T-helper 22 cell (primary cell): ENCODE results near the gene PHRF1.

Experiments used
- DNase-seq: peaks from one replicate; pipeline ENCODE4 v3.0.0-alpha.2; 2020; ENCODE audit warnings: low read depth

PHRF1 gene

DNA sequence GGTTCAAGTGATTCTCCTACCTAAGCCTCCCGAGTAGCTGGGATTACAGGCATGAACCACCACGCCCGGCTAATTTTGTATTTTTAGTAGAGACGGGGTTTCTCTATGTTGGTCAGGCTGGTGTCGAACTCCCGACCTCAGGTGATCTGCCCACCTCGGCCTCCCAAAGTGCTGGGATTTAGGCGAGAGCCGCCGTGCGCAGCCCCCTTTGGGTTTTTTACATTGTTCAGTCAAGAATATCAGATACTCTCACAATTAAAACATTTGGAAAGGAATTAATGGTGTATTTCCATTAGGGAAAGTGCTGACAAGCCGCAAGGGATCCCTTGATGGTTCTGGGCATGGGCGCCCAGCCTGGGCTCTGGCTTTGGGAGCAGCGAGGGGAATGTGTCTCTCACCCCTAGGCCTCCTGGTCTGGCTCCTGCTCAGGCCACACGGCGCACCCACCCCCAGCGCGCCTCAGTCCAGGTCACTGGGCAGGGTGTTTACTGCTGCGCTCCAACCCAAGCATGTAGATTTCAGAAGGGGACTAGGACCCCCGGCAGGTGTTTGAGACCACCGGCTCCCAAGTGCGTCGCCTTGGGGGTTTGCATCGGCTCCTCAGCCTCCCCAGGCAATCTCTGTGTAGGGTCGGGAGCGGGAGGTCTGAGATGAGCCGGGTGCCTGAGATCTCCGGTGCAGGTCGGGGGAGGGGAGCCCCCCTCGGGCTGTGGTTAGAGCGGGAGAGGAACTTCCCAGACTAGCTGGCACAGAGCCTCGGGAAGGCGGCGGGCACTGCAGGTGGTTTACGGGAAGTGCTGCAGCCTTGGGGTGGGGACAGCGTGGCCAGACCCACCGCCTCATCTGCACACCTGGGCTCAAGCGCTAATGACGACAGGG is 40.3 kb downstream of the PHRF1 start:
- no peak for DNase-seq

DNA sequence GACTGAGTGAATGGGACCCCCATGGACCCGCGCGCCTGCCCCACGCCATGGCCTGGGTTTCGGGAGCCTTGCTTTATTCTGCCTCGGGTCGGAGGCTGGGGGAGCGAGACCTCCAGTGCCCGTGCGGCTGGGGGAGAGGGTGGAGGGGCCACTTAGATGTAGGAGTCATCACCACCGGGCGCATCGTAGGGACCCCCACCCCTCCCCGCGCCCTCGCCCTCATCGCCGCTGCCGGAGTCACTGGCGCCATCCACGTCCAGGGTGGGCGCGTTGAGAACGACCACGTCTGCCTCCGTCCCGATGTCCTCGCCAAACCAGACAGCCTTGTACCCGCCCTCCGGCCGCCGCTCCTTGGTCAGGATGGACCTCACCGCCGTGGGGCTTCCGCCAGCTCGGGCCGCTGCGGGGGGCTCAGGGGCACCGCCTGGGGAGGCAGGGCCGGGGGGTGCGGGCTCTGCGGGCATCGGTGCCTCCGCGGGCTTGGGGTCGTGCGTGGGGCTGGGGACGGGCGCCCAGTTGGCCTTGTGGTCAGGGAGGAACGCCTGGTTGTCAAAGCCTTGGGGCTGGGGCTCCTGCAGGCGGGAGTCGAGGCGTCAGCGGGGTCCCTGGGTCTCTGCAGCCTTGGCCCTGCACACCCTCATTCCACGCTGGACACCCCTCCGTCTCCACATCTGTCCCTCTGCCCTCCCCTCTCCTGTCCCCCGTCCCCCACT is 41.1 kb downstream of the PHRF1 start:
- DNase-seq = no peak

DNA sequence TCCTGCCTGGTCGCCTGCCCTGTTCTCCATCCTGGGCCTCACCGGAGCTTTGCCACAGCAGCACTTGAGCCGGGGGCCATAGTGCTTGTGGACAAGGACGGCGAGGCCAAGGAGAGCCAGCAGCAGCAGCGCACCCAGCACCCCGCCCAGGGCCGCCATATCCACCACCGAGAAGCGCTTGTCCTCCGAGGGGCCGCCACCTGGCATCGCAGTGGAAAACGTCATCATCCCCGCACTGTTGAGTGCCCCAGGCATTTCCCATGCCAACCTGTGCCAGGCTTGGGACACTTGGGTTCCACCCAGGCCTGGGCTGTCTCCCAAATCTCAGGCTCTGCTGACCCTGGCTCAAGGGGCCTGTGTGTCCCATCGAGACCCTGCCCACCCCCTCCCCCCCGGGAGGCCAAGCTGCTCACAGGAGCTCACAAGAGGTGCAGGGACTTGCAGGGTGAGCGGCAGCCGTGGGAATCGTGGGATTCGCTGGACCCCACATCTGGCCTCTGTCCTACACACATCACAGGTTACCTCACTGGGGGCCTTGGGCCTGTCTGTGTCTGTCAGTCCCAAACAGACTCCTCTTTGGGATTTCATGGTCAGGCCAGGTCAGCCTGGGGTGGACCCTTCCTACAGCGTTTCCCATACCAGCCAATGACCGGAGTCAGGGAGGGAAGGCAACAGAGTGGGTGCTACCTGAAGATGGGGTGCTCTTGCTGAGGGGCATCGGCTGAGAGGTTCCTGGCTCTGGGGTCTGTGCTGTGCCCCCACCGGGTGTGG is 41.8 kb downstream of the PHRF1 start:
- no peak for DNase-seq

DNA sequence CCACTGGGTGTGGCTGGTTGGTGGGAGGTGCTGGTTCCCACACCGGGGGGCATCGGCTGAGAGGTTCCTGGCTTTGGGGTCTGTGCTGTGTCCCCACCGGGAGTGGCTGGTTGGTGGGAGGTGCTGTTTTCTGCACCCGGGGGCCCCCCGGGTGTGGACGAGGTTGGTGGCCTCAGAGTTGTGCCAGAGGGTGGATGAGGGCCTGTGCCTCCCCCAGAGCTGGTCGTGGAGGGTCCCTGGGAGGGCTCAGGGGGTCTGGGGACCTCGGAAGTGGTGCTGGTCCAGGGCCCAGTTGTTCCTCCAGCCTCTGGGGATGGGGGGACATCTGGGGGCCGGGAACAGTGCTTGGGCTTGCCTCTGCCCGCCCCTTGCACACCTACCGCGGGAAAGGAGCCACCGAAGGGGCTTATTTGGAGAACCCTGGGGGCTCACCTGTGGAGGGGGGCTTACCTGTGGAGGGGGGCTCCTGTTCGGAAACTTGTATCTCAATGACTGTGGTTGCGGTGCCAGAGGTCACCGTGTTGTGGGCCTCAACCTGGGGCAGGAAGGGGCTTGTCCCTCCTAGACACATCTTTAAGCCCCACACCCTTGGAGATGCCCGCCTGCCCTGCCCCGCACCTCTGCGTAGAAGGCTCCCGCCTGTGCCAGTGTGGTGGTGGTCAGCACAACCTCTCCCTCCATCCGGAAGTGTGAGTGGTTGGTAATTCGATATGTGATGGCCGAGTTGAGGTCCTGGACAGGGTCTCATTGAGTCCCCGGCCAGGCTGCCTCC is 42.8 kb downstream of the PHRF1 start:
- DNase-seq = no peak

DNA sequence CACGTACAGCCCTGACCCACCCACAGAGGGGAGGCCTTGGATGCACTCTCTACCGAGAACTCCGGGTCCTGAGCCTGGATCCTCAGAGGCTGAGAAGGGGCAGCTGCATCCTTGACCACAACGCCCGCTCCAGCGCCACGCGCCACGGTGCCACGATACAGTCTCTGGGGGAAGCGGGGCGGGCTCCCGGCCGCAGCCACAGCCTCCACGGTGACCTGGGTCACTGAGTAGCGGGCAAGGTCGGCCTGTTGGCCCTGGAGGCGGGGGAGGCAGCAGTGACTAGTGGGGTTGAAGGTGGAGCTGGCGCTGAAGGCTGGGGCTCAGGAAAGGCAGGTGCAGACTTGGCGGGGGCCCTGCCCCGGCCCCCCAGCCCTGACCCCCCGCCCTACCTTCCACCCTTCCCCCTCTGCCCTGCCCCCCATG is 43.4 kb downstream of the PHRF1 start:
- no peak for DNase-seq

DNA sequence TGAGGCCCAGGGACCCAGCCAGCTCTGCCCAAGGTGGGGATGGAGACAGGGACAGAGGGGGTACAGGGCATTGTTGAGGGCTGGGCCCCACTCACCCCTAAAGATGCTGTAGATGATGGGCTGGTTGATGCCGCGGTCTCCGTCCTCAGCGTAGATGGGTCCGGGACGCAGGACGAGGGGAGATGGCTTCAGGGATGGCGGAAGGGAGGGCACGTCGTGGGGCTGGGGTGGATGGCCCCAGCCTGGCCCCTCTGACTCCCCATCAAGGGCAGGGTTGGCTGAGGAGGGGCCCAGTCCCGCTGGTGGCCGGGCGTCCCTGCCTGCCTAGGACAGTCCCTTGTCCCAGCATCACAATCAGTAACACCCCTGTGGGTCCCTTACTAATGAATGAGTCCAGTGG is 43.9 kb downstream of the PHRF1 start:
- no peak for DNase-seq

DNA sequence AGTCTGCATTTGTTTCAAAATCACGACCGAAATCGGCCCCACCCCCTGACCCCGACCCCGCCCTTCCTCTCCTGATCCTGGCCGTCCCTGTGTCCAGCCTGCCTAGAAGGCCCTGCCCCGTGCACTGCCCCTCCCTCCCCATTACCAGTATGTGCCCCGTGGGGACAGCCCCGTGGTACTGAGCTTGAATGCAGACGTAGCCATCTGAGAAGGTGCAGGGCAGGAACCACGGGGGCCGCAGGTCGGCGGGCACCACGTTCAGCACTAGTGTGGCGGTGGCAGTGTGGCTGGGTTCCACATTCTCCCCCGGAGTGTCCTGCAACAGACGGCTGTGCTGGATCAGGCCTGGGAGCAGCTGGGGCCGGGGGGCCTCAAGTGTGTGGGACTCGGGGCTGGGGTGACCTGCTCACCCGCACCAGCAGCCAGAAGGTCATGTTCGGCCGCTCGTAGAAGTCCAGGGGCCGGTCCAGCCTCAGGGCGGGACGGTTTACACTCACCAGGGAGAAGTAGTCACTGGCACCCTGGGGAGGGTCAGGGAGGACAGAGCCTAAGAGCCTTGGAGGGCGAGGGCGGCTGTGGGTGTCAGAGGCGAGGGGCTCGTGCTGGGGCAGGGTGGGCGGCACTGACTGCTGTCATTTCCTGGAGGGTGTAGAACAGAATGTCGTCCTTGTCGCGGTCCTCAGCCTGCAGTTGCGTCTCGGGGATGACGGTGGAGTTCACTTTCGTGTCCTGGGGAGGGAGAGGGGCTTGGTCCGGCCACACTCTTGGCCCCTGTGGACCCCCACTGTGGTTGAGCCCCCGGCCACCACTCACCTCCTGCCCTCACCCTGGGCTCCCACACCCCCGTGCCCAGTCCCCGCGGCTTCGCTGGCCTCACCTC is 44.9 kb downstream of the PHRF1 start:
- no peak for DNase-seq

DNA sequence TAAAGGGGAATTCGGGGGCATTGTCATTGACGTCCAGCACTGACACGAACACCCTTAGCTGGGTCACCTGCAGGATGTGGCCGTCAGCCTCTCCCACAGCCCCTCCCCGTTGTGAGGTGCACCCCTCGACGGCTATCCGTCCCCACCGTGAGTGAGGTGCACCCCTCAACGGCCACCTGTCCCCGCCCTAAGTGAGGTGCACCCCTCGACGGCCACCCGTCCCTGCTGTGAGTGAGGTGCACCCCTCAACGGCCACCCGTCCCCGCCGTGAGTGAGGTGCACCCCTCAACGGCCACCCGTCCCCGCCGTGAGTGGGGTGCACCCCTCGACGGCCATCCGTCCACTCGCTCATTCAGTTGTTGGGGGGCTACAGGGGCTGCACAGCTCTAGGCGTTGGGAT is 45.6 kb downstream of the PHRF1 start:
- no peak for DNase-seq

DNA sequence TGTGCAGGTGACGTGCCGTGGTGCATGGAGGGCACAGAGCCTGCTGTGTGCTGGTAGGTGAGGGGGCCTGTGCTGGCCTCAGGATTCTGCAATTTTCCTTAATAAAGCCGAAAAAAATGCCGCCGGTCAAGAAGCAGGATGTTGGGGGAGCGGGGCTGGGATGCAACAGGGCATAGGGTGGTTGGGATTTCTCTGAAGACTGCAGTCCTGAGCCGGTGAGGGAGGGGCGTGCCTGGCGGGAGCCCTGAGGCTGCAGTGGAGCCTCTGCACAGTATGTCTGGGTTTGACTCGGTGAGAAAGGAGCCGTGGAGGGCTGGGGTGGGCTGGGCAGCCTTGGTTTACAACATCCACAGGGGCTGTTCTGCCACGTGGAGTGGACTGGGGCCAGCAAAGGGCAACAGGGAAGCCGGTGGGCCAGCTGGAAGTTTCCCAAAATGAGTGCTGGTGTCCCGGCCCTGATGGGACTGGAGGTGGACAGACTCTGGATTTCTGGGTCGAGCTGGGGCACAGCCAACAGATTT is 47.1 kb downstream of the PHRF1 start:
- DNase-seq = no peak

DNA sequence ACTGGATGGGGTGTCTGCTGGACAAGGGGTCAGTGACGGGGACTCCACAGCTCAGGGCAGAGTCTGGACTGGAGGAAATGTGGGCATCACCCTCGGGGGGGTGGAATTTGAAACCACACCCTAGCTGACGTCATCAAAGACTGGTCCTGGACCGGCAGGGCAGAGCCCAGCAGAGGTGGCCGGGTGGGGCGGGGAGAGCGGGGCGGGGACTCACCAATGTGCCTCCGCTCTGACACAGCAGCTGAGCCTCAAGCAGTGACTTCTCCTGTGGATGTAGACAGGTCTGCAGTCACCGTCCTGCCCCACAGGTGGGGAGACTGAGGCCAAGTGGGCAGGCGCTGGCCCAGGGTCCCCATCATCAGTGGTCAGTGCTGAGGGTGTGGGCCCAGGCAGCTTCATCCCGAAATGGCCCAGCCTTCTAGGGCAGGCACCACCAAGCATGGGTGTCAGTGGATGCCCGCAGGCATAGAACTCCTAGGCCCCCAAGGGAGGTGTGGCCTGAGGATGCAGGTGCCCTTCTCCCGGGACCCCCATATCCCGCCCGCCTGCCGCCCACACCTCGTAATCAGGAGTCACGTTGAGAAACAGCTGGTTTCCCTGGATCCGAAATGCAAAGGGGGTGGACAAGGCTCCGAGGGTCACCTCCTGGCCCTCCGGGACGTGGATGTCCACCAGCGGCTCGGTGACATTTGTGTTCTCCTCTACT is 47.9 kb downstream of the PHRF1 start:
- DNase-seq = no peak

DNA sequence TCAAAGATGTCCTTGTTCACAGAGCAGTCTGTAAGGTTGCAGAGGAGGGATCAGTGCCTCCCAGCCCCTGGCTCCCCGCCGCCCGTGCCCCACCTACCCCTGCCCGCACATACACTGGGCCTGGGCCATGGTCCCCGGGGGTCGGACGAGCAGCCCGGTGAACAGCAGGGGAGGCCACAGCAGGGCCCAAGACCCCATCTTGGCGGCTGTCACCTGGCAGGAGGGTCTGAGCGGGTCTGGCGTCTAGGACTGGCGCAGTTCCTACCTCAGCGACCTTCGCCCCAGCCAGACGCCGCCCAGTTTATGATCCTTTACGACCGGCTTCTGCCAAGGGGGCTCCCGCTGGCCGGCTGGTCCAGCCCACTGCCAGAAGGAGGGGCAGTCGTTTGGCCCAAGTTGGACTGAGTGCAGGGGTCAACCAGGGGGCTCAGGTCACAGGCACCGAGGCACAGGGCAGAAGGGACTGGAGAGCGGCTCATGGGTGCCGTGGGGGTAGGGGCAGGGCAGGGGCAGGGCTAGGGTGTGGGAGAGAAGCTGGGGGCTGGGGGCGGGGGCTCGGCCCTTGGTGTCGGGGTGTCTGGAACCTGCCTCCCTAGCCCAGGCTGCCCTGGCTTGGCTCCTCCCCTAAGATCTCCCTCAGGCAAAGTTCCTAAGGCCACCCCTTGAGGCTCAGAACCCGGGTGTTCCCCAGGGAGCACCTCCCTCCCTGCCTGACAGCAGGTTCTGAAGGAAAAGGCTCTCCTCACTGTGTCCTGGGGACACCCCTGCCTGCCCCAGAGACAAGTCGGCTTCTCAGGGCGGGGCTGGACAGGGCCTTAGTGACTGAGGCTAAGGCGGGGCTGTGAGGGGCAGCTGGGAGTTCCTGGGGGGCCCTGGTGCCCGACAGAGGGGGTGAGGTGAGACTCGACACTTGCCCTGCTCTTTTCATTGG is 48.7 kb downstream of the PHRF1 start, which contains the start of gene CDHR5:
Gene CDHR5 (minus strand): TSS at position 251 of the 931 bp plus-strand sequence. CDS start 53 bp downstream, at position 198.
- no peak for DNase-seq

DNA sequence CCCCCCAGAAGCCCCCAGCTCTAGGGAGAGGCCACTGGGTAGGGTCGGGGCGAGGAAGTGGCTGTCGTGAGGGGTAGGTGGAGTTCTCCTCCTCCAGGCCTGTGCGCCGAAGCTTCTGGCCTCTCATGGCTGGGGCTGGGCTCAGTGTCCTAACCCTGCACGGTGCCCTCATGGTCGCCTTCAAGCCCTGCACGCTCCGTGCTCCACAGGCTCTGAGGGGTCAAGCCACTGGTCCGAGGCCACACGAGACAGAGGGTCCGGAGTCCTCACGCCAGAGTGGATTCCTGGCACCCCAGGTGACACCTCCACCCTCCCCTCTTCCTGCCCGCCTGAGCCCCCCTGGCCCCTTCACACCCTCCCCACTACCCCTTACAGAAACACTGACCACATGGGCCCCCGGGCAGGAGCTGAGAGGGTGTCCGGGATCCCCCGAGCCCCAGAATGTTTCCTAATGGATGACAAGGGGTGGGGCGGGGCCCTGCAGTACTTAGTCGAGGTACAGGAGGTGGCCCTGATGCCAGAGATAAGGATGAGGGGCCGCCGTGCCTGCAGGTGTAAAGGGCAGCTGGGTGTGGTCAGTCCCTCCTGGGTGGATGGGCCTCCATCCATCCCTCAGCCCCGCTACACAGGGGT is 49.5 kb downstream of the PHRF1 start:
- DNase-seq = no peak

DNA sequence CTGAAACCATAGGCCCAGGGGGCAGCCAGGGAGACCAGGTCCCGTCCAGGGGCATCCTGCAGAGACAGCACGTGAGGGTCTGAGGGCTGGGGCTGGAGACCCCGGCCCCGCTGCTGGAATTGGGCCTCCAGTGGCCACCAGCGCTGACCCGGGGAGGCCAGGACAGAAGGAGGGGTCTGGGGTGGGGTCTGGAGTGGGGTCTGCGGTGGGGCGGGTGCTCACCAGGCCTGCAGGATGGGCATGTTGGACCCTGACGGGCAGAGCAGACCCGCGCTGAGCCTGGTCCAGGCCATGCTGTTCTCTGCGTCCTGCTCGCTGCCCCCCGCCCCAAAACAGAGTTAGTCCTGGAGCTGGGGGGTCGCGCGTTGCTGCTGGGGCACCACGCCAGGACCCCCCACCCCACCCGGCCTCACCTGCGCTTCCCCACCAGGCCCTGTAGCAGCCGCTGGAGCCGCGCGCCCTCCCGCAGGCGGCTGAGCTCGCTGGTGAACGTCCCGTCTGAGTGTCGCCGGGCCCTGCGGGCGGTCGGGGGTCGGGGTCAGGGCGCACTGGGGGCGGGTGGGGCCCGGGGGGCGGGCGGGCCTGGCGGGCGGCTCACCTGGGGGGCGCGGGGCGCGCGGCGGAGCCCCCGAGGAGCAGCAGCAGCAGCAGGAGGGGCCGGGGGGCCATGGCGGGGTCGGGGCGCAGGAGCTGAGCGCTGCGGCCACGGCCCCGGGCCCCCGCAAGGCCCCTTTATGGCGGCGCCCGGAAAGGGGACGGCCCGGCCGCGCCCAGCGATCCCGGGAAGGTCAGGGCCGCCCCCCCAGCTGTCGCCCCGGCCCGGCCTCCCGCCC is 50.4 kb downstream of the PHRF1 start, which contains the start of gene SCT:
Gene SCT (minus strand): TSS at position 707 of the 833 bp plus-strand sequence. CDS start 38 bp downstream, at position 669.
- no peak for DNase-seq

DNA sequence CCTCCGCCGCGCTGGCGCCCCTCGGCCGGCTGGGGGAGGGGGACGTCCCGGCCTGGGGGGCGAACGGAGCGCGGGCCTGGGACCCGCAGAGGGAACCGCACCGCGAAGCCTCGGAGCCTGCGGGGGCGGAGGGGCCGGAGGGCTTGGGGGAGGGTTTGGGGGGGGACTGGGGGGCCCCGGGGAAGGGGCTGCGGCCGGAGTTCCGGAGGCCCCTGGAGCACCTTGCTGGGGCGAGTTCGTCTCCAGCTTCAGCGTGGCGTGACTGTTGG is 51.0 kb downstream of the PHRF1 start:
- DNase-seq = no peak

DNA sequence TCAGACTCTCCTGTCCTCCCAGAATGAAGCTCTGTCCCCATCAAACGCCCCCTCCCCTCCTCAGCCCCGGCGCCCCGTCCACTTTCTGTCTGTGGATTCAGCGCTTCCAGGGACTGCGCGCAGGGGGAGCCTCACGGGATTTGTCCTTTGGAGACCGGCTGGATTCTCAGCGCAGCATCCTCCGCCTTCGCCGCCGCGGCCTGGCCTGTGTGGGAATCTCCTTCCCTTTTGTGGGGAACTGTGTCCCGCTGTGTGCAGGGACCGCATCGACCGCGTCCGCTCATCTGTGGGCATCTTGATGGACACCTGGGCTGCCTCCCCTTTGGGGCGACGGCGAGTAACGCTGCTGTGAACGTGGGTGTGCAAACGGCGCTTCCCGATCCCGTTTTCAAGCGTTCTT is 51.8 kb downstream of the PHRF1 start:
- DNase-seq = no peak

DNA sequence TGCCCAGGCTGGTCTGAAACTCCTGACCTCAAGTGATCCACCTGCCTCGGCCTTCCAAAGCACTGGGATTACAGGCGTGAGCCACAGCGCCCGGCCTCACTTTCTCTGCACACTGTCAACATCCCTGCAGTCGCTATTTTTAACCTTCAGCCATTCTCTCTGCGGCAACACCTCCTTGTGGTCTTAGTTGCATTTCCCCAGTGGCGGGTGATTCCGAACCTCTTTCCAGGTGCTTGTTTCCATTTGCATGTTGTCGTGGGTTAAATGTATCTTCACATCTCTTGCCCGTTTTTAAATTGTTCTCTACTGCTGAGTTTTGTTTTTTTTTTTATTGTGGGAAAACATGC is 52.9 kb downstream of the PHRF1 start:
- DNase-seq = no peak

DNA sequence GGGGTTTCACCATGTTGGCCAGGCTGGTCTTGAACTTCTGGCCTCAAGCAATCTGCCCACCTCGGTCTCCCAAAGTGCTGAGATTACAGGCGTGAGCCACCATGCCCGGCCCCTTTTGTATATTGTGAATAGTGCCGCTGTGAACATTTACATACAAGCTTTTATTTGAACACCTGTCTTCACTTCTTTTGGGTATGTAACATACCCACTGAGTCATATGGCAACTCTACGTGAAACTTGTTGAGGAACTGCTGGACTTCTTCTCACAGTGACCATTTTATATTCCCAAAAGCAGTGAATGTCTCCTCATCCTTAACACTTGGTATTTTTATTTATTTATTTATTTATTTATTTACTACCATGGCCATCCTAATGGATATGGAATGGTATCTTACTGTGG is 54.6 kb downstream of the PHRF1 start:
- DNase-seq = no peak
